CD14-positive monocyte (primary cell): ENCODE measurements around the gene B3GALNT1. TPM values are rescaled to one million over a fixed set of nuclear protein-coding genes. Genes with fewer than 3 reads are reported as not detected.

Experiments used
- DNase-seq, 3 donors: peaks; one replicate each; pipeline ENCODE4 v3.0.0-alpha.2; 2011 to 2022
- H2AFZ ChIP-seq: 2 replicates; pipeline ENCODE4 v1.6.0; 2012; ENCODE audit warnings: mild to moderate bottlenecking, low read depth, low read length, inconsistent platforms; ENCODE audit not compliant: insufficient read depth, poor library complexity, severe bottlenecking
- H3K27ac ChIP-seq, 2 donors: 1 replicate in 1 of 2; 2 replicates in 1 of 2; pipeline ENCODE4 v1.5.1; 2012 to 2013; ENCODE audit warnings: low read length in 2 of 2, control low read depth in 1 of 2, inconsistent platforms in 1 of 2, low read depth in 1 of 2, mild to moderate bottlenecking in 1 of 2
- H3K27me3 ChIP-seq, 2 donors: one replicate each; pipeline versions ENCODE4 v1.6.0 to v1.6.1; 2011 to 2013; ENCODE audit warnings: low read length in 2 of 2; ENCODE audit not compliant: control insufficient read depth in 2 of 2, insufficient read depth in 2 of 2
- H3K36me3 ChIP-seq, 2 donors: replicated peaks in 1 of 2; 1 replicate in 1 of 2; 2 replicates in 1 of 2; pipeline versions ENCODE4 v1.5.1 to v1.6.1; 2012 to 2013; ENCODE audit warnings: low read length in 2 of 2, control low read depth in 1 of 2, inconsistent platforms in 1 of 2, mild to moderate bottlenecking in 1 of 2; ENCODE audit not compliant: insufficient read depth in 2 of 2, control insufficient read depth in 1 of 2
- H3K4me1 ChIP-seq, 2 donors: 1 replicate in 1 of 2; 2 replicates in 1 of 2; pipeline versions ENCODE4 v1.5.1 to v1.6.1; 2012 to 2013; ENCODE audit warnings: low read length in 2 of 2, control low read depth in 1 of 2, inconsistent platforms in 1 of 2, mild to moderate bottlenecking in 1 of 2, moderate library complexity in 1 of 2; ENCODE audit not compliant: insufficient read depth in 2 of 2, control insufficient read depth in 1 of 2
- H3K4me2 ChIP-seq: replicated peaks from 2 replicates; pipeline ENCODE3; 2012; ENCODE audit warnings: low read length, moderate library complexity, mild to moderate bottlenecking; ENCODE audit not compliant: poor library complexity, severe bottlenecking; ENCODE audit errors: extremely low read depth
- H3K4me3 ChIP-seq, 3 experiments: fragments of 200-600 bp in 1 of 3; sonication (generic) in 1 of 3; replicated peaks in 1 of 3; 1 replicate in 2 of 3; 2 replicates in 1 of 3; pipeline ENCODE4 v1.5.1; 2011 to 2013; ENCODE audit warnings: low read length in 3 of 3, mild to moderate bottlenecking in 3 of 3, control low read depth in 2 of 3, low read depth in 2 of 3, inconsistent platforms in 1 of 3, moderate library complexity in 1 of 3
- H3K79me2 ChIP-seq: 2 replicates; pipeline ENCODE4 v1.6.0; 2012; ENCODE audit warnings: mild to moderate bottlenecking, control low read depth, inconsistent platforms, low read length, moderate library complexity; ENCODE audit not compliant: insufficient read depth
- H3K9ac ChIP-seq: 2 replicates; pipeline ENCODE4 v1.6.0; 2017; ENCODE audit warnings: low read length, mild to moderate bottlenecking; ENCODE audit not compliant: insufficient read depth, poor library complexity, severe bottlenecking
- H3K9me3 ChIP-seq, 2 donors: replicated peaks in 1 of 2; 1 replicate in 1 of 2; 2 replicates in 1 of 2; pipeline versions ENCODE4 v1.5.1 to v1.6.1; 2012 to 2013; ENCODE audit warnings: low read length in 2 of 2, control low read depth in 1 of 2; ENCODE audit not compliant: control insufficient read depth in 1 of 2, insufficient read depth in 1 of 2
- H4K20me1 ChIP-seq: 2 replicates; pipeline ENCODE4 v1.6.0; 2012; ENCODE audit warnings: mild to moderate bottlenecking, low read length, control low read depth, moderate library complexity; ENCODE audit not compliant: insufficient read depth
- H3K27ac Mint-ChIP-seq, 7 donors: one replicate each; pipeline ENCODE4 v1.8.0; 2020; ENCODE audit warnings: mild to moderate bottlenecking in 7 of 7, mixed read lengths in 7 of 7, moderate library complexity in 6 of 7, inconsistent platforms in 2 of 7
- H3K27me3 Mint-ChIP-seq, 3 donors: one replicate each; pipeline ENCODE4 v1.8.0; 2021 to 2022; ENCODE audit warnings: low read depth in 3 of 3, mild to moderate bottlenecking in 3 of 3, mixed read lengths in 3 of 3, moderate library complexity in 3 of 3, inconsistent platforms in 1 of 3
- H3K36me3 Mint-ChIP-seq, 2 donors: one replicate each; pipeline ENCODE4 v1.8.0; 2020; ENCODE audit warnings: mixed read lengths in 2 of 2, inconsistent platforms in 1 of 2, mild to moderate bottlenecking in 1 of 2
- H3K4me1 Mint-ChIP-seq: one replicate; pipeline ENCODE4 v1.8.0; 2020; ENCODE audit warnings: mild to moderate bottlenecking, mixed read lengths
- H3K4me3 Mint-ChIP-seq, 2 donors: one replicate each; pipeline ENCODE4 v1.8.0; 2020; ENCODE audit warnings: mild to moderate bottlenecking in 2 of 2, mixed read lengths in 2 of 2, moderate library complexity in 1 of 2
- H3K9me3 Mint-ChIP-seq, 7 donors: one replicate each; pipeline ENCODE4 v1.8.0; 2020 to 2022; ENCODE audit warnings: mixed read lengths in 7 of 7, mild to moderate bottlenecking in 6 of 7, moderate library complexity in 6 of 7, inconsistent platforms in 2 of 7
- WGBS: methylation state at CpG from one replicate; pipeline ENCODE4 v1.1.5; 2013; ENCODE audit warnings: missing lambda C conversion rate; ENCODE audit not compliant: insufficient coverage; 5-methylcytosine and 5-hydroxymethylcytosine counted together
- intact Hi-C, 2 donors: fragments of 100-400 bp; cut with micrococcal nuclease; formaldehyde crosslinking; loops; one replicate each; pipeline versions ENCODE4 v1.15.0 to v1.15.1; 2023
- polyA plus RNA-seq, 3 donors: library from polyadenylated mRNA; depleted of rRNA in 1 of 3; unstranded in 2 of 3; stranded (reverse) in 1 of 3; fragments of 300-500 nt in 2 of 3; fragments of >200 nt in 1 of 3; fragmentation: Illumina TruSeq in 2 of 3; gene quantifications; 1 replicate in 2 of 3; 2 replicates in 1 of 3; pipeline ENCODE4 v1.2.3, GENCODE V29; 2012 to 2021
- TF ChIP-seq, protein P1 (sequence below): fragments of 200-600 bp; IDR thresholded peaks from one replicate; pipeline ENCODE4 v1.8.0; 2022; ENCODE audit warnings: antibody characterized with exemption, mild to moderate bottlenecking

The B3GALNT1 gene
- polyA plus RNA-seq, 3 donors: 0.09 to 0.41 (median 0.16) TPM

DNA sequence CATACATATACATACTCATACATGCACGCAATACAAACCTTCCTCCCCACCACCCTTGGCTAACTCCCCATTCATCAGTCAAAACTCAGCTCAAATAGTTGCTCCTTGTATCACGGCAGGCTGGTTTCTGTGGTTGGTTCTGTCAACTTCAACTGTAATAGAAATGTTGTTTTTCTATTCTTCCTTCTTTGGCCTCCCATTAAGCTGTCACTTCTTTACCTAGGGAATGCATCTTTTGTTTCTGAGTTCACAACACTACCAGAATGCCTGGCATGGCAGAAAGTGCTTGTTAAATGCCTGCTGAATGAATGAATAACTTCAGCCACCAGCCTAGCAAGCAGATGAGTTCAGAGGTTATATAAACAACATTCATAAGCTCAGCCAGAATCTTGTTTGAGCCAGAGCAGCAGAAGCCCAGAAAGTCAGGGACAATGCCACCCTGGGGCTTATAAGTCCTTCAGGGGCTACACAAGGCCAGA, 63.1 kb downstream of the B3GALNT1 start:
- Histone ChIP-seq H3K36me3 (no peaks in the 10 kb centered on the region), H3K4me1 (peaks cover 0 to under 1% of the 10 kb centered on the region in 2 donors), H3K79me2 (no peaks in the 10 kb centered on the region), H3K4me2 (no peak overlapping the region), H3K27me3 (no peaks in the 10 kb centered on the region), H3K4me3 (no peak overlapping the region), H2AFZ (no peak overlapping the region), H4K20me1 (no peaks in the 10 kb centered on the region), H3K27ac (no peak overlapping the region), H3K9me3 (no peaks in the 10 kb centered on the region), H3K9ac (no peak overlapping the region)
- DNase-seq: no peak
- Mint-ChIP-seq H3K27me3 (peaks cover 3% of the 10 kb centered on the region in 3 donors), H3K4me1 (peaks cover 1% of the 10 kb centered on the region), H3K36me3 (peaks cover 6 to 14% of the 10 kb centered on the region in 2 donors), H3K27ac (no peak overlapping the region), H3K4me3 (no peak overlapping the region), H3K9me3 (peaks cover 0 to 14% (median 8%) of the 10 kb centered on the region in 7 donors)
- WGBS: no CpG with 5 or more reads among the region's 2 CpGs
- intact Hi-C loops: no loop called here
- TF ChIP-seq, protein P1, sequence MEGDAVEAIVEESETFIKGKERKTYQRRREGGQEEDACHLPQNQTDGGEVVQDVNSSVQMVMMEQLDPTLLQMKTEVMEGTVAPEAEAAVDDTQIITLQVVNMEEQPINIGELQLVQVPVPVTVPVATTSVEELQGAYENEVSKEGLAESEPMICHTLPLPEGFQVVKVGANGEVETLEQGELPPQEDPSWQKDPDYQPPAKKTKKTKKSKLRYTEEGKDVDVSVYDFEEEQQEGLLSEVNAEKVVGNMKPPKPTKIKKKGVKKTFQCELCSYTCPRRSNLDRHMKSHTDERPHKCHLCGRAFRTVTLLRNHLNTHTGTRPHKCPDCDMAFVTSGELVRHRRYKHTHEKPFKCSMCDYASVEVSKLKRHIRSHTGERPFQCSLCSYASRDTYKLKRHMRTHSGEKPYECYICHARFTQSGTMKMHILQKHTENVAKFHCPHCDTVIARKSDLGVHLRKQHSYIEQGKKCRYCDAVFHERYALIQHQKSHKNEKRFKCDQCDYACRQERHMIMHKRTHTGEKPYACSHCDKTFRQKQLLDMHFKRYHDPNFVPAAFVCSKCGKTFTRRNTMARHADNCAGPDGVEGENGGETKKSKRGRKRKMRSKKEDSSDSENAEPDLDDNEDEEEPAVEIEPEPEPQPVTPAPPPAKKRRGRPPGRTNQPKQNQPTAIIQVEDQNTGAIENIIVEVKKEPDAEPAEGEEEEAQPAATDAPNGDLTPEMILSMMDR: no peak

DNA sequence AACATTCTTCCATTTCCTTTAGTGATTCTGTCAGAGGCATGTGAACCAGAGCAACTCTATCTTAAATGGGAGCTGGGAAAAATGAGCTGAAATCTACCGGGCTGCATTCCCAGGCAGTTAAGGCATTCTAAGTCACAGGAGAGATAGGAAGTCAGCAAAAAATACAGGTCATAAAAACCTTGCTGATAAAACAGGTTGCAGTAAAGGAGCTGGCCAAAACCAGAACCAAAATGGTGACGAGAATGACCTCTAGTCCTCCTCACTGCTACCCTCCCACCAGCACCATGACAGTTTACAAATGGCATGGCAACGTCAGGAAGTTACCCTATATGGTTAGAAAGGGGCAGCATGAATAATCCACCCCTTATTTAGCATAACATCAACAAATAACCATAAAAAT, 66.4 kb downstream of the B3GALNT1 start:
- H3K27me3 Mint-ChIP-seq: peaks cover 3 to 5% (median 3%) of the 10 kb centered on the region in 3 donors

More for the DNA sequence above, 66.4 kb downstream of the B3GALNT1 start:
- Histone ChIP-seq H3K4me1 (peaks cover 19 to 29% of the 10 kb centered on the region in 2 donors), H3K36me3 (no peaks in the 10 kb centered on the region), H2AFZ (no peak overlapping the region), H3K9ac (no peak overlapping the region), H3K27ac (no peak overlapping the region), H3K4me2 (no peak overlapping the region), H3K27me3 (no peaks in the 10 kb centered on the region), H3K9me3 (no peaks in the 10 kb centered on the region), H3K79me2 (no peaks in the 10 kb centered on the region), H3K4me3 (no peak overlapping the region), H4K20me1 (no peaks in the 10 kb centered on the region)
- DNase-seq: no peak
- H3K9me3 Mint-ChIP-seq: peaks cover 0 to 6% (median 0%) of the 10 kb centered on the region in 7 donors
- TF ChIP-seq, protein P1: no peak
- no peak overlapping the region for H3K4me3 Mint-ChIP-seq
- H3K4me1 Mint-ChIP-seq: peaks cover 33% of the 10 kb centered on the region
- WGBS: 100% methylated on average over 1 of the region's 3 CpGs
- peak overlapping the region in 1 of 7 donors; percentile 45 for H3K27ac Mint-ChIP-seq
- intact Hi-C loops: loop anchor here (5.0 kb wide), 2 partner anchors 34 to 56 kb away; no protein-coding TSS in a partner anchor
- H3K36me3 Mint-ChIP-seq: peaks cover 3 to 4% of the 10 kb centered on the region in 2 donors
